B cell (primary cell): ENCODE measurements around the gene EXTL1. TPM values are rescaled to one million over a fixed set of nuclear protein-coding genes. Genes with fewer than 3 reads are reported as not detected.

ENCODE experiments used
- ATAC-seq: fragments of 200-7000 bp; cut with Tn5 transposase; one replicate; pipeline ENCODE4 v1.10.0; 2021; ENCODE audit warnings: low read depth, mild to moderate bottlenecking, moderate number of reproducible peaks, moderate library complexity
- CTCF ChIA-PET: fragments of 350-600 bp; sonication (Branson Sonifier 250); formaldehyde crosslinking; loops from one replicate; lab custom pipeline; 2021; ENCODE audit warnings: antibody characterized with exemption, inconsistent platforms; lab: Charles Lee
- POLR2A ChIA-PET: fragments of 350-600 bp; sonication (Branson Sonifier 250); formaldehyde crosslinking; loops from one replicate; lab custom pipeline; 2021; ENCODE audit warnings: antibody characterized with exemption; lab: Charles Lee
- DNase-seq: peaks from one replicate; pipeline ENCODE4 v3.0.0; 2013
- H2AFZ ChIP-seq: 2 replicates; pipeline ENCODE4 v1.6.1; 2012; ENCODE audit warnings: mild to moderate bottlenecking, low read depth, low read length; ENCODE audit not compliant: insufficient read depth, poor library complexity, severe bottlenecking
- H3K27ac ChIP-seq, 2 donors: 1 replicate in 1 of 2; 2 replicates in 1 of 2; pipeline ENCODE4 v1.5.1; 2012 to 2013; ENCODE audit warnings: low read length in 2 of 2, mild to moderate bottlenecking in 2 of 2, moderate library complexity in 1 of 2
- H3K27me3 ChIP-seq, 4 experiments: fragments of 200-600 bp in 1 of 4; sonication (generic) in 1 of 4; replicated peaks in 1 of 4; 1 replicate in 2 of 4; 2 replicates in 2 of 4; pipeline versions ENCODE4 v1.6.1 to v1.7.0; 2013 to 2016; ENCODE audit warnings: low read length in 3 of 4, mild to moderate bottlenecking in 2 of 4, mixed read lengths in 1 of 4, moderate library complexity in 1 of 4; ENCODE audit not compliant: insufficient read depth in 4 of 4, control insufficient read depth in 3 of 4; ENCODE audit errors: control extremely low read depth in 1 of 4
- H3K36me3 ChIP-seq, 2 experiments: replicated peaks in 1 of 2; 1 replicate in 1 of 2; 2 replicates in 1 of 2; pipeline versions ENCODE4 v1.6.1 to v1.7.1; 2013; ENCODE audit warnings: low read length in 1 of 2; ENCODE audit not compliant: insufficient read depth in 2 of 2, control insufficient read depth in 1 of 2; ENCODE audit errors: control extremely low read depth in 1 of 2, extremely low read depth in 1 of 2
- H3K4me1 ChIP-seq, 2 donors: fragments of 200-600 bp in 1 of 2; sonication (generic) in 1 of 2; 1 replicate in 1 of 2; 2 replicates in 1 of 2; pipeline versions ENCODE4 v1.5.1 to v1.6.1; 2013 to 2017; ENCODE audit warnings: low read length in 2 of 2; ENCODE audit not compliant: control insufficient read depth in 2 of 2, insufficient read depth in 2 of 2
- H3K4me2 ChIP-seq: replicated peaks from 2 replicates; pipeline ENCODE3; 2012; ENCODE audit warnings: mild to moderate bottlenecking, low read depth, low read length; ENCODE audit not compliant: poor library complexity, severe bottlenecking
- H3K4me3 ChIP-seq, 5 experiments: fragments of 200-600 bp in 1 of 5; sonication (generic) in 1 of 5; 1 replicate in 3 of 5; 2 replicates in 2 of 5; pipeline versions ENCODE4 v1.5.1 to v1.7.0; 2011 to 2016; ENCODE audit warnings: low read length in 4 of 5, mild to moderate bottlenecking in 4 of 5, low read depth in 2 of 5, control low read depth in 1 of 5, moderate library complexity in 1 of 5; ENCODE audit not compliant: insufficient read depth in 1 of 5; ENCODE audit errors: control extremely low read depth in 1 of 5, extremely low read depth in 1 of 5
- H3K79me2 ChIP-seq: fragments of 200-600 bp; sonication (generic); one replicate; pipeline ENCODE4 v1.6.0; 2016; ENCODE audit warnings: low read length; ENCODE audit not compliant: control insufficient read depth, insufficient read depth
- H3K9ac ChIP-seq: fragments of 200-600 bp; sonication (generic); 2 replicates; pipeline ENCODE4 v1.6.1; 2017; ENCODE audit warnings: mild to moderate bottlenecking, low read length, moderate library complexity
- H3K9me3 ChIP-seq, 3 donors: one replicate each; pipeline versions ENCODE4 v1.6.1 to v1.7.1; 2013; ENCODE audit warnings: low read length in 2 of 3; ENCODE audit not compliant: control insufficient read depth in 2 of 3, insufficient read depth in 1 of 3; ENCODE audit errors: control extremely low read depth in 1 of 3
- H4K20me1 ChIP-seq: 2 replicates; pipeline ENCODE4 v1.6.0; 2012; ENCODE audit warnings: mild to moderate bottlenecking, low read length; ENCODE audit not compliant: insufficient read depth, control insufficient read depth, poor library complexity, severe bottlenecking
- H3K27ac Mint-ChIP-seq: one replicate; pipeline ENCODE4 v1.8.0; 2021; ENCODE audit warnings: mixed read lengths
- H3K27me3 Mint-ChIP-seq: one replicate; pipeline ENCODE4 v1.8.0; 2021; ENCODE audit warnings: mixed read lengths
- H3K4me1 Mint-ChIP-seq: one replicate; pipeline ENCODE4 v1.8.0; 2021; ENCODE audit warnings: mixed read lengths
- H3K4me3 Mint-ChIP-seq: one replicate; pipeline ENCODE4 v1.8.0; 2021; ENCODE audit warnings: mixed read lengths
- H3K9me3 Mint-ChIP-seq: one replicate; pipeline ENCODE4 v1.8.0; 2022; ENCODE audit warnings: mixed read lengths; ENCODE audit not compliant: insufficient read depth
- CTCF ChIP-seq: fragments of 200-600 bp; IDR thresholded peaks from one replicate; pipeline ENCODE4 v1.8.0; 2022; ENCODE audit warnings: antibody characterized with exemption, mild to moderate bottlenecking
- EZH2 ChIP-seq: IDR thresholded peaks from 2 replicates; pipeline ENCODE4 v1.6.1; 2012; ENCODE audit warnings: borderline replicate concordance, low read depth, mild to moderate bottlenecking, moderate library complexity, low read length; ENCODE audit not compliant: insufficient read depth, poor library complexity, severe bottlenecking
- WGBS: methylation state at CpG from one replicate; pipeline ENCODE4 v1.1.5; 2013; ENCODE audit warnings: missing lambda C conversion rate; ENCODE audit not compliant: insufficient coverage; 5-methylcytosine and 5-hydroxymethylcytosine counted together
- intact Hi-C: fragments of 100-400 bp; cut with micrococcal nuclease; formaldehyde crosslinking; loops from one replicate; pipeline ENCODE4 v1.10.0; 2022
- polyA plus RNA-seq: library from polyadenylated mRNA; depleted of rRNA; stranded (reverse); fragments of >200 nt; gene quantifications from 2 replicates; pipeline ENCODE4 v1.2.3, GENCODE V29; 2012
- total RNA-seq, 2 donors: library from RNA; stranded (reverse); fragments of 120-200 nt in 1 of 2; gene quantifications; 1 replicate in 1 of 2; 2 replicates in 1 of 2; pipeline versions ENCODE4 v1.2.3 to v1.2.4, GENCODE V29; 2013 to 2022

EXTL1 gene
- total and polyA plus RNA-seq, 2 donors (not counting 1 experiment from before 2014, with no cell fraction given), result 0.12 TPM; not detected in 1

GRCh38 chr1:26038477-26038876 lies 16.9 kb downstream of the EXTL1 start:
- no peak overlapping the region for H3K4me3 ChIP-seq
- DNase-seq (no peak), ATAC-seq (no peak)
- H2AFZ ChIP-seq, result no peak overlapping the region
- no peaks in the 10 kb centered on the region for H3K79me2 ChIP-seq
- H3K27me3 ChIP-seq, result peaks cover 0 to 33% (median 6%) of the 10 kb centered on the region in 4 experiments
- intact Hi-C loops, result loop anchor here (5.0 kb wide), 1 partner anchor 124 kb away; no protein-coding TSS in a partner anchor
- POLR2A ChIA-PET, result no interaction called here
- no peaks in the 10 kb centered on the region for H4K20me1 ChIP-seq
- CTCF ChIA-PET, result no interaction called here
- H3K36me3 ChIP-seq, result no peaks in the 10 kb centered on the region
- Mint-ChIP-seq H3K27me3 (peaks cover 16% of the 10 kb centered on the region), H3K9me3 (no peaks in the 10 kb centered on the region), H3K4me3 (peak overlapping the region; percentile 23), H3K27ac (no peak overlapping the region), H3K4me1 (peaks cover 13% of the 10 kb centered on the region)
- WGBS, result 85% methylated on average over 6 of the region's 6 CpGs
- H3K27ac ChIP-seq, result no peak overlapping the region
- no peaks in the 10 kb centered on the region for H3K9me3 ChIP-seq
- H3K4me1 ChIP-seq, result peaks cover 10 to 13% of the 10 kb centered on the region in 2 donors
- TF ChIP-seq EZH2 (no peak), CTCF (no peak)
- no peak overlapping the region for H3K9ac ChIP-seq
- no peak overlapping the region for H3K4me2 ChIP-seq

DNA sequence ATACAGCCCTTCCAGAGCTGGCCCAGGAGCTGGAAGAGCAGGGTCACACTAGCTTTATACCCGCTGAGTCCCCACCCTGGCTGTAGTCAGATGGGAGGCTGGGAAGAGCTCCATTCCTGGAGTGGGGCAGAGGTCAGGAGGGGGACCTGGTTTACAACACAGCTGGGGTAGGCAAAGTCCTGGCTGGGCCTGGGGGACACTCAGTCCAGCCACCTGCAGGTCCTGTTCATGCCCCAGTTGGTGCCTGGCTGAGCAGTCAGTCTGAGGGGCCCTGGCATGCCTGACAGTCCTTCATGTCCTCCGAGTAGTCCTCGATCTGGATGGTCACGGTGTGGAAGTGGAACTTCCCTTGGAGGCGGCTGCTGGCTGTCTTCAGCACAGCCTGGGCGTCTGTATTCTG lies 17.3 kb downstream of the EXTL1 start:
- CTCF ChIA-PET, result no interaction called here

More for the DNA sequence above, 17.3 kb downstream of the EXTL1 start:
- H3K79me2 ChIP-seq, result no peaks in the 10 kb centered on the region
- ATAC-seq, result no peak
- no peak overlapping the region for H3K4me3 ChIP-seq
- POLR2A ChIA-PET, result no interaction called here
- H3K27me3 ChIP-seq, result peaks cover 0 to 38% (median 7%) of the 10 kb centered on the region in 4 experiments
- Mint-ChIP-seq H3K9me3 (no peaks in the 10 kb centered on the region), H3K4me1 (peaks cover 12% of the 10 kb centered on the region), H3K4me3 (no peak overlapping the region), H3K27me3 (peaks cover 19% of the 10 kb centered on the region), H3K27ac (no peak overlapping the region)
- intact Hi-C loops, result loop anchor here (5.0 kb wide), 1 partner anchor 123 kb away; no protein-coding TSS in a partner anchor
- no peak overlapping the region for H3K27ac ChIP-seq
- H3K4me1 ChIP-seq, result peaks cover 10 to 13% of the 10 kb centered on the region in 2 donors
- H4K20me1 ChIP-seq, result no peaks in the 10 kb centered on the region
- no peaks in the 10 kb centered on the region for H3K36me3 ChIP-seq
- TF ChIP-seq CTCF (no peak), EZH2 (no peak)
- WGBS, result 77% methylated on average over 5 of the region's 6 CpGs
- DNase-seq, result no peak
- H3K4me2 ChIP-seq, result no peak overlapping the region
- no peaks in the 10 kb centered on the region for H3K9me3 ChIP-seq
- no peak overlapping the region for H3K9ac ChIP-seq
- H2AFZ ChIP-seq, result no peak overlapping the region
